WTC11 (cell line): Measurements from ENCODE around the gene U2AF1L4. TPM values are rescaled to one million over a fixed set of nuclear protein-coding genes. Genes with fewer than 3 reads are reported as not detected.
A peak's percentile ranks its signal among the peaks of the same experiment; 100 is the strongest.

Source experiments
- ATAC-seq: fragments of 200-7000 bp; cut with Tn5 transposase; 2 replicates; pipeline ENCODE4 v1.10.0; 2021; ENCODE audit warnings: mild to moderate bottlenecking, moderate library complexity
- CTCF ChIA-PET: fragments of 300-600 bp; sonication (Branson Sonifier 250); formaldehyde crosslinking; loops from one replicate; lab custom pipeline; 2021; ENCODE audit warnings: antibody characterized with exemption; lab: Charles Lee
- POLR2A ChIA-PET: fragments of 350-600 bp; sonication (Branson Sonifier 250); formaldehyde crosslinking; loops from one replicate; lab custom pipeline; 2021; ENCODE audit warnings: antibody characterized with exemption; lab: Charles Lee
- DNase-seq: peaks from one replicate; pipeline ENCODE4 v3.0.0; 2021; ENCODE audit warnings: low spot score
- H3K27ac Mint-ChIP-seq: 2 replicates; pipeline ENCODE4 v1.8.0; 2021; ENCODE audit warnings: mixed read lengths
- H3K27me3 Mint-ChIP-seq: 2 replicates; pipeline ENCODE4 v1.8.0; 2021; ENCODE audit warnings: low read depth, mild to moderate bottlenecking, moderate library complexity, mixed read lengths
- H3K36me3 Mint-ChIP-seq: 2 replicates; pipeline ENCODE4 v1.8.0; 2021; ENCODE audit warnings: mixed read lengths
- H3K4me1 Mint-ChIP-seq: 2 replicates; pipeline ENCODE4 v1.8.0; 2022; ENCODE audit warnings: mixed read lengths
- H3K4me3 Mint-ChIP-seq: 2 replicates; pipeline ENCODE4 v1.8.0; 2021; ENCODE audit warnings: mild to moderate bottlenecking, moderate library complexity, mixed read lengths
- H3K9me3 Mint-ChIP-seq: 2 replicates; pipeline ENCODE4 v1.8.0; 2021; ENCODE audit warnings: mixed read lengths
- AR ChIP-seq: fragments of 250-450 bp; sonication (Bioruptor Pico); IDR thresholded peaks from 2 replicates; pipeline ENCODE4 v1.9.0; 2021; ENCODE audit warnings: mild to moderate bottlenecking
- ATF6 ChIP-seq: sonication (generic); formaldehyde crosslinking; IDR thresholded peaks from 2 replicates; pipeline ENCODE4 v1.8.1; 2023; ENCODE audit warnings: mild to moderate bottlenecking, missing genetic modification reagents
- CTCF ChIP-seq: fragments of 200-600 bp; IDR thresholded peaks from 2 replicates; pipeline ENCODE4 v1.8.0; 2022; ENCODE audit warnings: antibody characterized with exemption
- E2F1 ChIP-seq: sonication (generic); formaldehyde crosslinking; IDR thresholded peaks from 2 replicates; pipeline ENCODE4 v1.8.0; 2022; ENCODE audit warnings: mild to moderate bottlenecking, missing genetic modification reagents
- ETV6 ChIP-seq: sonication (generic); formaldehyde crosslinking; IDR thresholded peaks from 2 replicates; pipeline ENCODE4 v1.8.1; 2022; ENCODE audit warnings: mild to moderate bottlenecking, missing genetic modification reagents
- GABPB1 ChIP-seq: sonication (generic); formaldehyde crosslinking; IDR thresholded peaks from 2 replicates; pipeline ENCODE4 v1.8.1; 2023; ENCODE audit warnings: mild to moderate bottlenecking, missing genetic modification reagents
- KAT7 ChIP-seq: sonication (generic); formaldehyde crosslinking; IDR thresholded peaks from 2 replicates; pipeline ENCODE4 v1.8.1; 2023; ENCODE audit warnings: missing genetic modification reagents, mild to moderate bottlenecking, borderline replicate concordance
- MLX ChIP-seq: sonication (generic); formaldehyde crosslinking; IDR thresholded peaks from 2 replicates; pipeline ENCODE4 v1.8.1; 2023; ENCODE audit warnings: mild to moderate bottlenecking, missing genetic modification reagents, moderate library complexity
- NR3C1 ChIP-seq: sonication (generic); formaldehyde crosslinking; conservative IDR thresholded peaks from 2 replicates; pipeline ENCODE4 v1.8.1; 2023; ENCODE audit warnings: low read depth, mild to moderate bottlenecking, missing genetic modification reagents
- PREB ChIP-seq: sonication (generic); formaldehyde crosslinking; IDR thresholded peaks from 2 replicates; pipeline ENCODE4 v1.8.1; 2022; ENCODE audit warnings: mild to moderate bottlenecking, missing genetic modification reagents, moderate library complexity, borderline replicate concordance
- RORB ChIP-seq: fragments of 250-450 bp; sonication (Bioruptor Pico); IDR thresholded peaks from 2 replicates; pipeline ENCODE4 v1.9.0; 2021; ENCODE audit warnings: mild to moderate bottlenecking
- SMAD4 ChIP-seq: sonication (generic); formaldehyde crosslinking; IDR thresholded peaks from 2 replicates; pipeline ENCODE4 v1.8.0; 2022; ENCODE audit warnings: mild to moderate bottlenecking, missing genetic modification reagents
- SP1 ChIP-seq: sonication (generic); formaldehyde crosslinking; conservative IDR thresholded peaks from 2 replicates; pipeline ENCODE4 v1.8.1; 2022; ENCODE audit warnings: missing genetic modification reagents
- ZNF232 ChIP-seq: sonication (generic); formaldehyde crosslinking; IDR thresholded peaks from 2 replicates; pipeline ENCODE4 v1.8.0; 2022; ENCODE audit warnings: mild to moderate bottlenecking, missing genetic modification reagents
- ZNF263 ChIP-seq: sonication (generic); formaldehyde crosslinking; IDR thresholded peaks from 2 replicates; pipeline ENCODE4 v1.8.1; 2022; ENCODE audit warnings: low read depth, mild to moderate bottlenecking, moderate library complexity, missing genetic modification reagents
- ZNF423 ChIP-seq: fragments of 250-450 bp; sonication (Bioruptor Pico); IDR thresholded peaks from 2 replicates; pipeline ENCODE4 v2.1.2; 2022; ENCODE audit warnings: mild to moderate bottlenecking, moderate library complexity
- ZNF512 ChIP-seq: sonication (generic); formaldehyde crosslinking; IDR thresholded peaks from 2 replicates; pipeline ENCODE4 v1.8.1; 2022; ENCODE audit warnings: missing genetic modification reagents, borderline replicate concordance
- ZSCAN18 ChIP-seq: fragments of 250-450 bp; sonication (Bioruptor Pico); IDR thresholded peaks from 2 replicates; pipeline ENCODE4 v2.1.2; 2022; ENCODE audit warnings: mild to moderate bottlenecking, moderate library complexity
- total RNA-seq: library from RNA; stranded (reverse); gene quantifications from 3 replicates; pipeline ENCODE4 v1.2.3, GENCODE V29; 2021

Gene U2AF1L4
- total RNA-seq, 1 experiment from 2014 or later: 20.9 TPM

- H3K9me3 Mint-ChIP-seq: peaks cover 4% of the 10 kb centered on the region; the same call in 1 of the 2 replicates
- no peak overlapping the region for H3K27ac Mint-ChIP-seq
- DNase-seq: peak; percentile 93
- POLR2A ChIA-PET: no interaction called here
- CTCF ChIA-PET: interaction anchor here (0.5 to 3.5 kb wide), 16 partner anchors 9 to 449 kb away, joined by 3 to 16 read pairs (median 5); partner anchors contain the start of genes COX6B1, LIN37, PSENEN and U2AF1L4
- no peaks in the 10 kb centered on the region for H3K36me3 Mint-ChIP-seq
- H3K4me3 Mint-ChIP-seq: no peak overlapping the region
- TF ChIP-seq SMAD4 (CRISPR knock-in tag) (no peak), GABPB1 (no peak), KAT7 (CRISPR knock-in tag) (no peak), ZNF263 (CRISPR knock-in tag) (peak; percentile 99), SP1 (CRISPR knock-in tag) (0 out of 2 replicates have a peak, but pooled peaks have one; percentile 45), NR3C1 (no peak), ZNF423 (CRISPR knock-in tag) (peak; percentile 45; the same call in 1 of the 2 replicates), CTCF (peak; percentile 94), ZNF232 (CRISPR knock-in tag) (no peak), ETV6 (CRISPR knock-in tag) (peak; percentile 86), ATF6 (no peak), ZNF512 (CRISPR knock-in tag) (peak; percentile 84; the same call in 1 of the 2 replicates), MLX (CRISPR knock-in tag) (no peak)
- ATAC-seq: peak; percentile 96
- no peaks in the 10 kb centered on the region; the same call in 1 of the 2 replicates for H3K4me1 Mint-ChIP-seq
- peaks cover 6% of the 10 kb centered on the region for H3K27me3 Mint-ChIP-seq
Measured at GRCh38 chr19:35693835-35694599, 51.2 kb downstream of the U2AF1L4 start.

GRCh38 chr19:35693422-35693821 is 51.8 kb downstream of the U2AF1L4 start:
- H3K4me3 Mint-ChIP-seq: no peak overlapping the region
- peak; percentile 67 for ATAC-seq
- CTCF ChIA-PET: interaction anchor here (0.8 to 3.5 kb wide), 9 partner anchors 9 to 183 kb away, joined by 3 to 16 read pairs (median 7); partner anchors contain the start of gene HAUS5
- no peak overlapping the region for H3K27ac Mint-ChIP-seq
- no peaks in the 10 kb centered on the region; the same call in 1 of the 2 replicates for H3K4me1 Mint-ChIP-seq
- no peaks in the 10 kb centered on the region for H3K36me3 Mint-ChIP-seq
- peaks cover 4% of the 10 kb centered on the region; the same call in 1 of the 2 replicates for H3K9me3 Mint-ChIP-seq
- no peak for DNase-seq
- peaks cover 3% of the 10 kb centered on the region for H3K27me3 Mint-ChIP-seq
- POLR2A ChIA-PET: no interaction called here
- TF ChIP-seq E2F1 (CRISPR knock-in tag): no peak
- TF ChIP-seq AR: no peak
- TF ChIP-seq PREB (CRISPR knock-in tag): no peak
- no peak for TF ChIP-seq RORB (CRISPR knock-in tag)
- no peak for TF ChIP-seq ZSCAN18 (CRISPR knock-in tag)
- TF ChIP-seq ZNF512 (CRISPR knock-in tag): no peak
- TF ChIP-seq KAT7 (CRISPR knock-in tag): no peak
